HG02870 (cell line): Measurements from ENCODE around the gene COX10.
A peak's percentile ranks its signal among the peaks of the same experiment; 100 is the strongest.
"Not testable (repeated sequence)": the region's sequence is repeated elsewhere in the genome, so short reads cannot be mapped to it uniquely, and the experiment has no call there.

Experiments
- ATAC-seq: cut with Tn5 transposase; IDR thresholded peaks from one replicate; pipeline ENCODE4 v1.9.1; 2021; ENCODE audit warnings: mild to moderate bottlenecking, moderate library complexity; ENCODE audit not compliant: unreplicated experiment

COX10 gene

GRCh38 chr17:14168582-14168981, 99.3 kb downstream of the COX10 start:
- ATAC-seq = no peak

- ATAC-seq = no peak
These were observed 100.0 kb downstream of the COX10 start for GRCh38 chr17:14169287-14169686.

DNA sequence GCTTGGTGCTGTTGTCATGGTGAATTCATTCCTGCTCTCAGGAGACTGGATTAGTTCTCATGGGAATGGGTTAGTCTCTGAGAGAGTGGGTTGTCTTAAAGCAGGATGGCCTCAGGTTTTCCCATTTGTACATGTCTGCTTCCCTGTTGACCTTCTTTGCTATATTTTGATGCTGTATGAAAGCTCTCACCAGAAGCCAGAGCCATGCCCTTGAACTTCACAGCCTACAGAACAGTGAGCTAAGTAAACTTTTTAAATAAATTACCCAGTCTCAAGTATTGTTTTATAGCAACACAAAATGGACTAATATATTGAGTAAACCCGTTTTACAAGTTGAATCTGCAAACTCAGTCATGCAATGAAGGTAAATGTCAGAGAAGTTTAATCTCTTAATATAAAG, 100.6 kb downstream of the COX10 start:
- no peak for ATAC-seq

GRCh38 chr17:14176989-14177388, 107.7 kb downstream of the COX10 start:
- not testable (repeated sequence) for ATAC-seq

DNA sequence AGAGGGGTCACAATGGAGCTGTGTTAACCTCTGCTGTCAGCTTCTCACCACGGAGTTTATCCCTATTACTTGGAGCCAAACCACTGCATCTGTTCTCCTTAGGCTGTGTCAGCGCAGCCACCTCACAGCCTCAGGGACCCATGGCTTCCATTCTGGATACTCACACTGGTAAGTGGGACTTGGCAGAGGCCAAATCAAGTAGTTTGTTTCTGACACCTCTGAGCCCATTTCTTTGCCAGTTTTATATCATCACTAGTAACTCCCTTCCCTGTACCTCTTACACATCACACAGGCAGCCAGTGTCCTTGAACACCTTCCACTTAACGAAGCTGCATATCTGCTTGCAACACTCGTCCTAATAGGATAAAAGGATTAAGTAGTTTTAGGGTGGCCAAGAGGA, 108.5 kb downstream of the COX10 start:
- not testable (repeated sequence) for ATAC-seq

DNA sequence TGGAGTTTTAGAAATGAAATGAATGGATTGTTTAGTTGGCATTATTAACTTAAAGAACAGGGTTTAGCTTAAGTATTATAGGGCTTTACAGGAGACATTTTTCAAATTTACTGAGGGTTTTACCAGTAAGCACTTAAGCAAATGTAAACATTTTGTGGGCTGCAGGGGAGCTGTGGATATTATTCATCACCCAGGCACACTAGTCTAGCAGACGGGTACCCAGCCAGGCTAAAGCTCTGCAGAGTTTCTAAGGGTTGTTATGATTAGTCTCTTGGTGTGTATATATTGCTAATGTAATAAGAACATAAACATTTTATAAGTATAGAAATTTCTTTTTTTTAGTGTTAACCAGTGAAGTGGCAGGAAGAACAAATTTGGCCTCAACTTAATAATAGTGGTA, 110.6 kb downstream of the COX10 start:
- ATAC-seq = not testable (repeated sequence)

GRCh38 chr17:14182084-14182483, 112.8 kb downstream of the COX10 start:
- ATAC-seq = not testable (repeated sequence)

DNA sequence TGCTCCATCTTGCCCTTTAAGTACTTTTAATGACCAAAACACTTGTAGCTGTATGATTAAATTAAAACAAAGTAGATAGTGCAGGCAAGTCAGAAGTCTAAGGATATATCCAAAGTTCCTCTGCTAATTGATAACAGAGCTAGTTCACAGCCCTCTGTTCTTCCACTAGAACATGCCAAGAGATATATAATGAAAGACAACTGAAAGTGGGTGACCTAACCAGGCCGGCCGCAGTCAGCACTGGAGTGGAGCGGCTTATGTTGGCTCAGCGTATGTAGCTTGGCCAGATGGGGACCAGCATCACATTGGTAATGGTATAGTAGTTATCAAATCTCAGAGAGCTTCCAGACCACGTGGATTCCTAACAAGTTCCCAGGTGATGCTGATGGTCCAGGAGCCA, 115.2 kb downstream of the COX10 start:
- not testable (repeated sequence) for ATAC-seq

- not testable (repeated sequence) for ATAC-seq
These were observed 117.1 kb downstream of the COX10 start for GRCh38 chr17:14186443-14186842.

GRCh38 chr17:14190774-14191173, 121.5 kb downstream of the COX10 start:
- not testable (repeated sequence) for ATAC-seq

- not testable (repeated sequence) for ATAC-seq
These were observed 122.2 kb downstream of the COX10 start for GRCh38 chr17:14191469-14191868.

DNA sequence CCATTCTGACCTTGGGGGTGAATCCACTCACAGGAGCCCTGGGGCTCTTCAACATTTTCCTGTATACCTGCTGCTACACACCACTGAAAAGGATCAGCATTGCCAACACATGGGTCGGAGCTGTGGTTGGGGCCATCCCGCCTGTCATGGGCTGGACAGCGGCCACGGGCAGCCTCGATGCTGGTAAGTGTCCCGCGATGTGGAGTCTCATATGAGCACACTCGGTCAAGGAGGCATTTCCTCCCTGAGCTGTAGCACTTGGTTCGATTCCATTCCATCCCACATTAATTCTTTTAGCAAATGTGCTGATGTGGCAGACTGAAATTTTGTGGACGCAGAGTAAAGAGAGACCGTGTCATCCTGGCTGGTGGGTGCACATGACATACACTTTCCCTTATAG, 122.7 kb downstream of the COX10 start:
- ATAC-seq = not testable (repeated sequence)

GRCh38 chr17:14192636-14193344, 123.5 kb downstream of the COX10 start:
- ATAC-seq = peak; percentile 69

GRCh38 chr17:14196377-14196997, 127.2 kb downstream of the COX10 start:
- no peak for ATAC-seq

DNA sequence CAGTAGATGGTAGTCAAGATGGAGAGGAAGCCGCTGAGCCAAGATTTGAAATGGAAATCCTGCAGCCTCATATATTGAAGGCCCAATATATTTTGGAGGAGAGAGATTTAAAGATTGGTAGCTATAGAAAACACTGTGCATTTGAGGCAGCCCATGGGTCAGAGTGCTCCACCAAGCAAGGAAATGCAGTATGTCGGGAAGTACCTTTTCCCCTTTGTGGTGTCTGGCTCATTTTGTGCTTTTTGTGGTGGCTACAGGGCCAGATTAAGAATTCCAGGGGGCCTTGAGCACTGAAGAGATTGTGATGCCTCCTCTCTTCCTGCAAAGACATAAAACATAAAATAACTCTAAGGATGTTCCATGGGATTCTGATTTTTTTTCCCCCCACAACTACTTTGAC, 127.8 kb downstream of the COX10 start:
- no peak for ATAC-seq

DNA sequence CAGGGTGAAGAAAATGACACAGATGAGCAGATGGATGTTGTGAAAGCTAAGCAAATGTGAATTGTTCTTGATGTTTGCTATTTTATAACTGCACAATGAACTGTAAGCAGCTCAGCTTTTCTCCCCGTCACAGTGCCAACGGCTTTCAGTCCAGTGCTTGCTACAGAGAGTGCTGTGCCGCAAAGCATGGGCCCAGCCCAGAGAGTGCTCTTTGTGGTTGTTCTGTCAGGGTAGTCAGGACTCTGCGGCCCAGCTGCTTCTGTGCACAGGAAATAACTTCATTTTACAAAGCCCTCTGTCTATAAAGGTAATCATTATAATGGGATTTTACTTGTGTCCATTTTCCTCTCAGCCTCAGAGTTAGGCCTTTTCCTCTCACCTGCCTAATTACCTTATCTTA, 128.3 kb downstream of the COX10 start:
- no peak for ATAC-seq

- no peak for ATAC-seq
These were observed 128.7 kb downstream of the COX10 start for GRCh38 chr17:14198013-14198412.

DNA sequence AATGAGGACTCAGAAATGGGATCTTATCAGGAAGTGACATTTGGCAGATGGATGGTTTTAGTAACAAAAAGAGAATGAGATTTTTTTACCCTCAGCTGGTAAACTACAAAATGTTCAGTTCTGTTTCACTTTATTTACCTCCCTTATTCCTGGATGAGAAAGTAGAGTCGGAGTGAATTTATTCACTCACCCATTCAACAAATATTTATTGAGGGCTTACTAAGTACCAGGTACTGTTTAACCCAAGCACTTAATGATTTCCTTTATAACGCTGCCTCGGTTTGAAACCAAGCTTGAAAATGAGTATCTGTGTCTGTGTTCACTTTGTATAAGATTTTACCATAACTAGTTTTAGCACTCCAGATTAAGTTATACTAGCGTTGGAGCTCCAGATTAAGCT, 129.3 kb downstream of the COX10 start:
- ATAC-seq = no peak

- ATAC-seq = no peak
These were observed 130.3 kb downstream of the COX10 start for GRCh38 chr17:14199601-14200000.

- ATAC-seq = no peak
These were observed 131.1 kb downstream of the COX10 start for GRCh38 chr17:14200354-14200753.

DNA sequence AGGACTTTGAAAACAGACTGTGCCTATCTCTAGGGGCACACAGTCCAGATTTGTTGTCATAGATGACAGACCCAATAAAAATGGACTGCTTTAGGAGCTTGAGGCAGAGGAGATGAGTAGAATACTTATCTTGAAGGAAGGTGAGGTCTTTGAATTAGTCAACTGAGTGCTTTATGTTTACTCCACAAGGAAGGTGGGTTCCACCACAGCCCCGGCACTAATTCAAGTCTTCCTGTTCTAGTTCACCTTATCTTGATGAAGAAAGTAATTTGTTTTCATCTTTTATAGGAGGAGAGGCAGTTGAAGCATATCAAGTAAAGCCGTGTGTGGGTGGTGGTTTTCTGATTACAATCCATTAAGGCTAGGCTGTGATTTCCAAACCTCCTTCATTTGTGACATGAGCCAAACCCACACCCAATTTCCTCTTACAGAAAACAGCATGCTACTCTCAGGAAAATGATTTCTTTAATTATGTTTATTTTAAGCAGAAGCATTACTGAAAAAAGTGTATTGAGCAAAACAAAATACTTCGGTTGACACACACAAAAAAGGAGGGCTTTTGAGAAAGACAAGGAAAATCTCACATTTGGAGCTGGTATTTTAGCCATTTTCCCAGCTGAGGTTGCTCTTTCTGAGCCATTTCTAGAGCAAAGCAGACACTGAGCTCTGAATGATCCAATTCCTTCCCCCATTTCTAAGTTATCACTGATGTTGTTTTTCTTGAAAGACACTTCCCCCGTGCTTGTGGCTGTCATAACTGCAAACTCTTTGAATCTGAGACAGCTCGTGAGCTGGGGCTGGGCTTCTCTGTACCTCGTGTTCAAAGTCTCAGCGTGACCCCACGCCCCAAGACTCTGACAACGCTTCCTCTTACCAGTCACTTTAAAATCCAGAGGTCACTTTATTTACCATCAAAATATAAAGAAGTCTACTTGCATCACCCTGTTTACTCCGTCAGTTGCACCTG, 132.0 kb downstream of the COX10 start:
- no peak for ATAC-seq
